Measurements from ENCODE around the gene MATK. TPM values are rescaled to one million over a fixed set of nuclear protein-coding genes. Genes with fewer than 3 reads are reported as not detected.

Gene MATK
- total and polyA plus RNA-seq, 2 donors (not counting 1 experiment from before 2014, with no cell fraction given) = 1.3 to 8.2 TPM

- Histone ChIP-seq H4K20me1 (ENCODE audit: control insufficient read depth, insufficient read depth, low read length, poor library complexity, severe bottlenecking) (peaks cover 21% of the 10 kb centered on the region), H3K79me2 (ENCODE audit: control insufficient read depth, insufficient read depth, low read length) (peaks cover 53% of the 10 kb centered on the region), H3K4me1 (ENCODE audit: control insufficient read depth in 2 of 2, insufficient read depth in 2 of 2, low read length in 2 of 2) (peaks cover 25 to 35% of the 10 kb centered on the region in 2 donors), H2AFZ (ENCODE audit: insufficient read depth, low read depth, low read length, poor library complexity, severe bottlenecking) (peak overlapping the region; percentile 85), H3K9me3 (ENCODE audit: control extremely low read depth in 1 of 3, control insufficient read depth in 2 of 3, insufficient read depth in 1 of 3, low read length in 2 of 3) (peaks cover 0 to 3% (median 0%) of the 10 kb centered on the region in 3 donors), H3K27me3 (replicated peaks in 1 of 4; ENCODE audit: control extremely low read depth in 1 of 4, control insufficient read depth in 3 of 4, insufficient read depth in 4 of 4, low read length in 3 of 4) (no peaks in the 10 kb centered on the region), H3K9ac (ENCODE audit: low read length) (peak overlapping the region; percentile 100), H3K4me2 (replicated peaks; ENCODE audit: low read depth, low read length, poor library complexity, severe bottlenecking) (peak overlapping the region; percentile 95), H3K27ac (ENCODE audit: low read length in 2 of 2) (peak overlapping the region; percentile 100), H3K4me3 (ENCODE audit: control extremely low read depth in 1 of 5, extremely low read depth in 1 of 5, insufficient read depth in 1 of 5, low read depth in 2 of 5, low read length in 4 of 5) (peak overlapping the region in 3 of 5 experiments; percentile 89 to 99 (median 97)), H3K36me3 (replicated peaks in 1 of 2; ENCODE audit: control extremely low read depth in 1 of 2, control insufficient read depth in 1 of 2, extremely low read depth in 1 of 2, insufficient read depth in 2 of 2, low read length in 1 of 2) (peaks cover 0 to 29% of the 10 kb centered on the region in 2 experiments)
- CTCF ChIA-PET = interaction anchor here (0.6 to 2.9 kb wide), 18 partner anchors 10 to 1065 kb away, joined by 3 to 15 read pairs (median 3); partner anchors contain the start of genes EEF2, PIP5K1C and RAX2
- intact Hi-C loops (cut with micrococcal nuclease) = loop anchor here (2.0 to 10.0 kb wide), 8 partner anchors 51 to 1923 kb away; partner anchors contain the start of genes CHAF1A, DPP9, EEF2 and FZR1
- H3K4me3 Mint-ChIP-seq = peak overlapping the region; percentile 99
- POLR2A ChIA-PET = interaction anchor here (0.5 to 2.2 kb wide), 9 partner anchors 50 to 1924 kb away, joined by 3 to 14 read pairs (median 5); partner anchors contain the start of genes DAPK3, DOHH, EEF2 and FEM1A
- TF ChIP-seq EZH2 (IDR thresholded peaks at IDR 0.05; ENCODE audit: borderline replicate concordance, insufficient read depth, low read depth, low read length, poor library complexity, severe bottlenecking) (no peak), CTCF (IDR thresholded peaks at IDR 0.05) (no peak)
- H3K9me3 Mint-ChIP-seq (ENCODE audit: insufficient read depth) = no peaks in the 10 kb centered on the region
- DNase-seq (no peak), ATAC-seq (ENCODE audit: low read depth) (no peak)
- peaks cover 37% of the 10 kb centered on the region for H3K4me1 Mint-ChIP-seq
- H3K27me3 Mint-ChIP-seq = no peaks in the 10 kb centered on the region
- WGBS (ENCODE audit: insufficient coverage) = no CpG with 5 or more reads among the region's 1 CpG
- peak overlapping the region; percentile 100 for H3K27ac Mint-ChIP-seq
Observed at GRCh38 chr19:3762130-3762473, 24.1 kb downstream of the MATK start.

Measured in B cell (primary cell).